Retina (tissue), 1 donor: Measurements from ENCODE around the gene ADAMTS1.
A peak's percentile ranks its signal among the peaks of the same experiment; 100 is the strongest.
"Not testable (repeated sequence)": the region's sequence is repeated elsewhere in the genome, so short reads cannot be mapped to it uniquely, and the experiment has no call there.

Experiments
- DNase-seq: peaks from one replicate; pipeline ENCODE4 v3.0.0-alpha.2; 2016

Gene ADAMTS1

GRCh38 chr21:26845066-26845758 is at the start of gene ADAMTS1:
ADAMTS1 (minus strand) TSS chr21:26845409; CDS start chr21:26844954, 455 bp downstream.
- peak; percentile 92 for DNase-seq

DNA sequence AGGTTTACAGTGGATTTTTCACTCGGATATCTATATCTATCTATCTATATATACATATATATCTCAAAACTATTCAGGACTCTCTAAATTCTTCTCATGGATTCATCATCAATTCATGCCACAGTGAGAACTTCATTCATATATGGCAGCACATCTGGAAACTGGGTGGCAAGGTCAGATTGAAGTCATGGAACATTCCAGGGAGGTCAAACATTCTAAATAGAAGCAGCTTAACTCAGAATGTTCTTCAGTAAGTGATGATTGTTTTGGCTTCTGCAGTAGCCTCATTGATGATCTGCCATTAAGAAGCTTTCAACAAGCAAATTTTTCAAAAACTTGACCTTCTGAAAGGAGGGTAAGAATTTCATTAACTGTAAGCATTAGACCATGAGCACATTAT is 46.9 kb upstream of the ADAMTS1 start:
- DNase-seq = no peak

DNA sequence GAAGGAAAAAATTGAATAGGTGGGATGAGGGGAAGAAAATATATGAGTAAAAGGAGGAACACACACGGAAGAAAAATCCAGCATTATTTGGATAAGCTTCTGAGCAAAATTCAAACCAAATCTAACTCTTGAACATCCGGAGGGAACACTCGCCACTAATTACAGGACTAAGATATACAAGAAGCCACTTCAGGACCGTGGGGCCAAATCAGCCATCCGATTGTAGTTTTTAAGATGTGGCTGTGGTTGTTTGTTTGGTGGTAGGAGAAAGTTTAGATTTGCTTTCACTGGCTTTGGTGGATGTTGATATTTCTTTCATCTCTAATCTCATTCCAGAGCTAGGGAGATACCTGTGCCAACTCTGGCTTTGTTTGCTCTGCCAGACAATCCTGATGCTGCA is 43.7 kb upstream of the ADAMTS1 start:
- no peak for DNase-seq

GRCh38 chr21:26888256-26888655 is 43.0 kb upstream of the ADAMTS1 start:
- no peak for DNase-seq

GRCh38 chr21:26887251-26887650 is 42.0 kb upstream of the ADAMTS1 start:
- DNase-seq = no peak

- no peak for DNase-seq
These were observed 39.2 kb upstream of the ADAMTS1 start for GRCh38 chr21:26884436-26884835.

- DNase-seq = no peak
These were observed 38.6 kb upstream of the ADAMTS1 start for GRCh38 chr21:26883768-26884167.

DNA sequence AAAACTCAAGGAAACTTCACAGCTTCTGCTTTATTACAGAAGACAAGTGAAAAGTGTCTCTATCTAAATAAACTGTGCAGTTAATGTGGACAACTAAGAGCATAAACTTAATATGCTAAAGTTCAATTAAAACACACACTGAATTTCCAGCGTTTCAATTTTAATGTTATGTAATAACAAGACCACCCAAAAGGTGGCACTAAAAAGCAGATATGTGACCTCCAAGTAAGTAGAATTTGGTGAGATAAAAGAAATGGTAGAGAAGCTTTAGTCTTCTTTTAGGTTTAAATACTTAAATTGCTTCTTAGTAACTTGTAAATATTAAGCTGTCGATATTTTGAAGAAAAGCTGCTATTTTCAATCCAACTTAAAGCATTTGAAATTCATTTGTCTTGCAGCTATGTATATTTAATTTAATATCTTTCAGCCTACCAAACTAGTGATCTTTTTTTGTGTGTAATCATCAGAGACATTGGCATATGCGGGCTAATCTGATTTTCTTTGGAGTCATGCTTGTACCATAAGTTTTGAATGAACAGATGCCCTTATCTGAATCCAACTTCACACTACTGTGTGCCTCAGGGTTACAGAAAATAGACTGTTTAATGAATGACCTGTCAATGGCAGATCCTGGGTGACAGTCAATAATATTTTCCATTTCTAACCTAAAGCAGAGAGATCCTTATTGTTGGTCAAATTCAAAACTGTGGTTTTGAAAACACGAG is 36.5 kb upstream of the ADAMTS1 start:
- peak; percentile 27 for DNase-seq

- DNase-seq = no peak
These were observed 31.8 kb upstream of the ADAMTS1 start for GRCh38 chr21:26877018-26877417.

DNA sequence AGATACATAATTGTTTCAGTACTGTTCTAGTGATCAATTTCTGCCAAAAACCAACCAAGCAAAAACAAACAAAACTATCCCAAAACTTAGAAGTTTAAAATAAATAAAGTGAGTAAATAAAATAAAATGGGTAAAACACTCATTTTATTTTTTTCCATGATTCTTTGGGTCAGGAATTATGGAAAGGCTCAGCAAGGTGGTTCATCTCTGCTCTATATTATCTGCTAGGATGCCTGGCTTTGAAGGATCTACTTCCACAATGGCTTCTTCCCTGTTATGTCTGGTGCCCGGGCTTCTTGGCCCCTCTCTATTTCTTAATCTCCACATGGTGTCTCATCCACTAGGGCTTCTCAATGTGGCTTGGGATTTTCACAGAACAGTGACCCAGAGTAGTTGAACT is 29.1 kb upstream of the ADAMTS1 start:
- no peak for DNase-seq

DNA sequence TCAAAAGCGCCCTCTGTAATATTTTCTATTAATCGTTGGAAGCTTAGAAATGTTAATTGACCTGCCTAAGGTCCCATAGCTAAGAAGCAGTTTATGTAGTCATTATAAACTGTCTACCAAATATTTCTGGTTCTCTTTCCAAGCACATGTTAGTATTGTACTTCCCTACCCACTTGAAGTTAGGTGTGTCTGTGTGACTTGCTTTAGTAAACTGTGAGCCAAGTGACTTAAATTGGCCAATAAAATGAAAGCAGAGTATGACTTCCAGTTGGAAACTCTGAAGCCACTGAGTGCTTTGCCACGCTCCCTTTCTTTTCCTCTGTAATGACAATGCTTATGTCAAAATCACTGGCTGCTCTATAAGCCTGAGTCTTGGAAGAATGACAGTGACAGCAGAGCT is 20.6 kb upstream of the ADAMTS1 start:
- no peak for DNase-seq

- DNase-seq = not testable (repeated sequence)
These were observed 11.7 kb upstream of the ADAMTS1 start for GRCh38 chr21:26856871-26857350.

DNA sequence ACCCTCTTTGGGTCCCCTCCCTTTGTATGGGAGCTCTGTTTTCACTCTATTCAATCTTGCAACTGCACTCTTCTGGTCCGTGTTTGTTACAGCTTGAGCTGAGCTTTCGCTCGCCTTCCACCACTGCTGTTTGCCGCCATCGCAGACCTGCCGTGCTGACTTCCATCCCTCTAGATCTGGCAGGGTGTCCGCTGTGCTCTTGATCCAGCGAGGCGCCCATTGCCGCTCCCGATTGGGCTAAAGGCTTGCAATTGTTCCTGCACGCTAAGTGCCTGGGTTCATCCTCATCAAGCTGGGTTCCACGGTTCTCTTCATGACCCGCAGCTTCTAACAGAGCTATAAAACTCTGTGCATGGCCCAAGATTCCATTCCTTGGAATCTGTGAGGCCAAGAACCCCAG is 9.5 kb upstream of the ADAMTS1 start:
- not testable (repeated sequence) for DNase-seq

DNA sequence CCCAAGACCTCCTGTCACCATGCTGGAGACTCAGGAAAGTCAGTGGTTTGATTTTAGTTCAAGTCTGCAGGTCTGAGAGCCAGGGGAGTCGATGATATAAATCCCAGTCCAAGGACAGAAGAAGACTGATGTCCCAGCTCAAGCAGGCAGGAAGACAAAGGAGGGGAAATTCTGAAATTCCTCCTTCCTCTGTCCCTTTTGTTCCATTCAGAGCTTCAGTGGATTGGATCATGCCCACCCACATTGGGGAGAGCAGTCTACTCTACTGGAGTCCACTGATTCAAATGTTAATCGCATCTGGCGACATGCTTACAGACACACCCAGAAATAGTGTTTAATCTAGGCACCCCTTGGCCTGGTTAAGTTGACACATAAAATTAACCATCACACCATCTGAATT is 7.2 kb upstream of the ADAMTS1 start:
- DNase-seq = no peak

- no peak for DNase-seq
These were observed 6.1 kb upstream of the ADAMTS1 start for GRCh38 chr21:26851109-26851944.

DNA sequence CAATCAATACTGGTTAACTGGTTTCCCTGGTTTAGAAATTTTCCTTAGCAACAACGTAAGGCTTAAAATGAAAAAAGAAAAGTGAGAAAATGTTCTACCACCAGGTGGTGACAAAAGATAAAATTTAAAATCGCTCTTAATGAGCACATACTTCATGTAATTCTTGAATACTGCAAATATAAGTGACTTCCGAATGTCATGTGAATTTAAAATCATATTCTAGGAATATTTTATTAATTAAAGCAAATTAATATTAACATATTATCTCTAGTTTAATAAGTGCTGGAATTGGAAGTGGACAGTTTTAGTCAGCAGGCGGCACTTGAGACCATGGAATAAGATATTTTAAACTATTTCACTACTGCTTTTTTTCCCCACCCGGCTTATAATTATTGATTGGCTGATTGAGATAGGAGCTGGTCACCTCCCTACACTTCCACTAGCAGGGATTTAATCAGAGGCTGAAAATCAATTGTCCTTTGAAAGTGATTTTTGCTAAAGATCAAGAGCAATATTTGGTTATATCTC is 5.0 kb upstream of the ADAMTS1 start:
- DNase-seq = peak; percentile 56

- DNase-seq = peak; percentile 50
These were observed 4.4 kb upstream of the ADAMTS1 start for GRCh38 chr21:26849428-26850115.

DNA sequence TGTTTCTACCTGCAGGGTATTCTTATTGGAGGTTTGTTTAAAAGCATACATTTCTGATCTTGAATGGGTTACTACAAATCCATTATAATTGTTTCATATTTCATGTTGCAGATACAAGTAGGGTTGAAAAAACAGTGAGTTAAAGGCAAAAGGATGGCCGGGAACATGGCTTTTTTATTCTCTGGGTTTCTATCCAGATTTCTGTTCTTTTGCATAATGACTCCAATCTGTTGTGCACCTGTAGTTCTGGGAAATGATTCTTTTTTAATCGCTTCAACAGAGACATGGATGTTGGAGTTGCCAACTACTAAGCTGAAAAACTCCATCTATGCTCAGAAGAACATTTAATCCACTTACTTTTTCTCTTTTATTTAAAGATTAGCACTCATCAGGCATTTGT is 2.7 kb upstream of the ADAMTS1 start:
- no peak for DNase-seq

- no peak for DNase-seq
These were observed 1.8 kb upstream of the ADAMTS1 start for GRCh38 chr21:26847002-26847401.

DNA sequence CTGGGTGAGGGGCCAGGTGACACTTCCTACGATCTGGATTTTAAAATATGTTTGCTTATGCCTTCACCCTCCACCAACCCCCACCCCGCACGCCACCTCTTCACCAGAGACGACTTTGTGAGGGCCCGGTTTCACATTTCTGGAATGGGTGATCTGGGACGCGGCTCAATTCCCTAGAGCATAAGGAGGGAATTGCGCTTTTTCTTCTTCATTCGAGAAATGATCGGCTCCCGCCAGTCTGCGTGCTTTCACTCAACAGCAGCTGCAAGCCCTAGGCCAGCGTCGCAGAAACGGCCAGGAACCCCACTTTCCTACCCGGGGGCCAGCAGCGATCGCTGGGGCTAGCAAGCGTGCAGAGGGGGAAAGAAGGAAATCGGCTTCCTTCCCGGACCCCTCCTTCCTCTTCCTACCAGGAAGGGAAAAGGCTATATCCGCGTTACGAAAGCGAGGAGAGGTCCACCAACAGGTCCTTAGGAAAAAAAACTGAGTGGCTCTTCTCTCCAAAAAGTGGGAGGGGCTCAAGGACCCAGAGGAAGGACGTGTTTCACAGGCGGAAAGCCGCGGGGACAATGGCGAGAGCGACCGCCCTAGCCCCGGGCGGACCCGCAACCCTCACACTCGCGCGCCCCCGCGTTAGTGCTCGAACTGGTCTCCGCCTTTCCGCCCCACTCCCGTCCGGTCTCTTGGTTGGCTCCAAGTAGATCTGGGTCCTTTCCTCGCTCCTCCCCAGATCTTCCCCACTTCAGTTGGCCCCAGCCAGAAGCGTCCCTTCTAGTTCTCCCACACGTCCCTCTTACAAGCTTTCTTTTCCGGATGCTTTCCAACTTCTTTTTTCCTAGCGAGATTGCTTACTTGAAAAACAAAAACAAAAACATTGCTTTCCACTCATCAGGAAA is 1.1 kb upstream of the ADAMTS1 start:
- peak; percentile 90 for DNase-seq

DNA sequence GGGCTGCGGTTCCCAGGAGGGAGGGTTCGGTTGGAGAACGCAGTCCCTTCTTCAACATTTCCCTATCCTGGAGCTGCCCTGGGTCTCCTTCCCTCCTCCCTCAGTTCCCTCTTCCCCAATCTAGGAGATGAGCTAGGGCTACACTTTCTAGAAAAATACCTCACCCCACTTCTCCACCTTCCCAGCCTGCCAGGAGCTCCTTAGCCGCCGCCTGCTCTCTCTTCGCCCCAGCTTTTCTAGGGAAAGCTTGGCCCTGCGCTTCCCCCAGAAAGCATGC is 488 bp upstream of the ADAMTS1 start:
- no peak for DNase-seq
